Measurements from ENCODE around the gene RSRC1.
"Not testable (repeated sequence)": the region's sequence is repeated elsewhere in the genome, so short reads cannot be mapped to it uniquely, and the experiment has no call there.

Gene RSRC1

GRCh38 chr3:158540066-158540465, 430.2 kb downstream of the RSRC1 start:
- DNase-seq = no peak

GRCh38 chr3:158548691-158549090, 438.8 kb downstream of the RSRC1 start:
- DNase-seq = no peak

- not testable (repeated sequence) for DNase-seq
Observed at GRCh38 chr3:158549938-158550337, 440.0 kb downstream of the RSRC1 start.

- no peak for DNase-seq
Observed at GRCh38 chr3:158552124-158552523, 442.2 kb downstream of the RSRC1 start.

GRCh38 chr3:158559504-158559903, 449.6 kb downstream of the RSRC1 start:
- DNase-seq = no peak

GRCh38 chr3:158560979-158561378, 451.1 kb downstream of the RSRC1 start:
- DNase-seq = no peak

- DNase-seq = no peak
Observed at GRCh38 chr3:158562674-158563073, 452.8 kb downstream of the RSRC1 start.

- no peak for DNase-seq
Observed at GRCh38 chr3:158563076-158563475, 453.2 kb downstream of the RSRC1 start.

- DNase-seq = no peak
Observed at GRCh38 chr3:158565076-158565475, 455.2 kb downstream of the RSRC1 start.

GRCh38 chr3:158568784-158569183, 458.9 kb downstream of the RSRC1 start:
- no peak for DNase-seq

- no peak for DNase-seq
Observed at GRCh38 chr3:158569794-158570193, 459.9 kb downstream of the RSRC1 start.

- DNase-seq = peak; percentile 85 to 88
Observed at GRCh38 chr3:158570999-158571702, 461.3 kb downstream of the RSRC1 start, which contains the start of gene MLF1. Gene MLF1, plus strand, starts transcription at chr3:158571194. Its CDS starts 107 bp downstream, at chr3:158571301.

GRCh38 chr3:158571969-158572765, 462.3 kb downstream of the RSRC1 start:
- no peak for DNase-seq

- DNase-seq = no peak
Observed at GRCh38 chr3:158572766-158573060, 462.8 kb downstream of the RSRC1 start.

- DNase-seq = no peak
Observed at GRCh38 chr3:158573714-158574113, 463.8 kb downstream of the RSRC1 start.

GRCh38 chr3:158574646-158575045, 464.8 kb downstream of the RSRC1 start:
- no peak for DNase-seq

- DNase-seq = no peak
Observed at GRCh38 chr3:158590223-158590622, 480.3 kb downstream of the RSRC1 start.
